DMS153 (cell line): ENCODE data around the gene TBC1D5.
"Not testable (repeated sequence)": the region's sequence is repeated elsewhere in the genome, so short reads cannot be mapped to it uniquely, and the experiment has no call there.

ENCODE experiments used
- DNase-seq: peaks from one replicate; lab custom pipeline; 2025; lab: John Stamatoyannopoulos, UW

The TBC1D5 gene

GRCh38 chr3:17742102-17742879 lies at the start of gene TBC1D5:
Gene TBC1D5 (minus strand): TSS chr3:17742631. CDS start chr3:17508570, 234,061 bp downstream.
- peak; percentile 87 for DNase-seq

DNA sequence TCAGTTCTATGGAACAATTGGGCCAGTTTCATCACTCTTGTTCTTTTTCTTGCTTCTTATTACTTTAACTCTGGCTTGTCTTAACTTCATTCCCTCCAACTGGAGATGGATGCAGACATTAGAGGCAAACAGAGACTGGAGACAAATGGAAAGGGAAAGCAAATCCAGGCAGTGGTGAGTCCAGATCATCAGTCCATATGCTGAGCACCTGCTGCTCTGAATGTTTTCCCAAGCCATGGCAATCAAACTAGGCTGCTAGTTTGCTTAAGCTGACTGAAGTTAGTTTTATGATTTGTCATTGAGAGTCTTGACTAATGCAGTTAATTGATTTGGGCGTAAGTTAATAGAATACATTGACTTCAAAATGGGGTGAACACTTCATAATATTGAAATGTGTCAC lies 41.0 kb upstream of the TBC1D5 start:
- DNase-seq: no peak

- DNase-seq: no peak
These were observed 40.3 kb upstream of the TBC1D5 start for GRCh38 chr3:17782751-17783150.

DNA sequence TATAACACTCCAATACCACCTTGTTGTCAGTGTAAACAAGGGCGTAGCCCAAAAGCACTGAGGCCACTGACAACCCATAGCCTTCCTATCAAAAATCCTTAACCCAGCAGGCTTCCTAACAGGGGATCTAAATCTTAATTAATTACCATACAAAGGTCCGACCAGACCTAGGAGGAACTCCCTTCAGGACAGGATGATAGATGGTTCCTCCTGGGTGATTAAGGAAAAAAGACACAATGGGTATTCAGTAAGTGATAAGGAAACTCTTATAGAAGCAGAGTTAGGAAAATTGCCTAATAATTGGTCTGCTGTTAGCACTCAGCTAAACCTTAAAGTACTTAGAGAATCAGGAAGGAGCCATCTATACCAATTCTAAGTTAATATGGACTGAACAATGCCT lies 37.9 kb upstream of the TBC1D5 start:
- not testable (repeated sequence) for DNase-seq

DNA sequence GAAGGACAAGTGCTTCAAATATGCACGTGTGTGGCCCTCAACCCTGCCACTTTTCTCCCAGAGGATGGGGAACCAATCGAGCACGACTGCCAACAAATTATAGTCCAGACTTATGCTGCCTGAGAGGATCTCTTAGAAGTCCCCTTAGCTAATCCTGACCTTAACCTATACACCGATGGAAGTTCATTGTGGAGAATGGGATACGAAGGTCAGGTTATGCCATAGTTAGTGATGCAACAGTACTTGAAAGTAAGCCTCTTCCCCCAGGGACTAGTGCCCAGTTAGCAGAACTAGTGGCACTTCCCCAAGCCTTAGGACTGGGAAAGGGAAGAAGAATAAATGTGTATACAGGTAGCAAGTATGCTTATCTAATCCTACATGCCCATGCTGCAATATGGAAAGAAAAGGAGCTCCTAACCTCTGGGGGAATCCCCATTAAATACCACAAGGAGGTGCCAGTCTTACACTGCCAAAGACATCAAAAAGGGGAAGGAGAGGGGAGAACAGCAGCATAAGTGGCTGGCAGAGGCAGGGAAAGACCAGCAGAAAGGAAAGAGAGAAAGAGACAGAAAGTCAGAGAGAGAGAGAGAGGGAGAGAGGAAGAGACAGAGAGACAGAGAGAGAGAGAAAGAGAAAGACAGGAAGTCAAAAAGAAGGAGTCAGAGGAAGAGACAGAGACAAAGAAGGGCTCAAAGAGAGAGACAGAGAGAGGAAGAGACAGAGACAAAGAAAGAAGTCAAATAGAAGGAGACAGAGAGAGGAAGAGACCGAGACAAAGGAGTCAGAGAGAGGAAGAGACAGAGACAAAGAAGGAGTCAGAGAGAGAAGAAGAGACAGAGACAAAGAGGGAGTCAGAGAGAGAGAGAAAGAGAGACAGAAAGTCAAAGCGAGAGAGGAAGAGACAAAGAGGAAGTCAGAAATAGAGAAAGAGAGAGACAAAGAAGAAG lies 37.1 kb upstream of the TBC1D5 start:
- not testable (repeated sequence) for DNase-seq

- not testable (repeated sequence) for DNase-seq
These were observed 34.9 kb upstream of the TBC1D5 start for GRCh38 chr3:17777326-17777725.

DNA sequence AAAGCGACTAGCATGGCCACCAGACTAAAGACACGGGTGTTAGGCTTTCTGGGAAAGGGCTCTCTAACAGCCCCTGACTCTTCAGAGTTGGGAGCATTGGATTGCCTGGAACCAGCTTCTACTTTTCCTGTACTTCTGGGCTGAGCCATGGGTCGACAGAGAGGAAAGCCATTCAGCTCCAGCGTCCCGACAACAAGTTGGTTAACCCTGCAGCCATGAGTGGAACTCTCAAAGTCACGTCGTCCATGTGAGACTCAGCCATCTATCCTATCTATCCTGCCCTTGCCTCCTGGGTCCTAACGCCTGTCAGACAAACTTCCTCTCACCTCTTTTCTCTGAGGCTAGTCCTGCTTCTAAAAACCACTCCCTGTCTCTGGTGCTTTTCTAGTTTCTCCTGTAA lies 32.6 kb upstream of the TBC1D5 start:
- no peak for DNase-seq

- DNase-seq: not testable (repeated sequence)
These were observed 31.9 kb upstream of the TBC1D5 start for GRCh38 chr3:17774180-17774910.

GRCh38 chr3:17772556-17772955 lies 30.1 kb upstream of the TBC1D5 start:
- DNase-seq: no peak

- no peak for DNase-seq
These were observed 29.0 kb upstream of the TBC1D5 start for GRCh38 chr3:17771177-17772017.

GRCh38 chr3:17770682-17771081 lies 28.3 kb upstream of the TBC1D5 start:
- no peak for DNase-seq

- DNase-seq: no peak
These were observed 23.5 kb upstream of the TBC1D5 start for GRCh38 chr3:17765819-17766472.

DNA sequence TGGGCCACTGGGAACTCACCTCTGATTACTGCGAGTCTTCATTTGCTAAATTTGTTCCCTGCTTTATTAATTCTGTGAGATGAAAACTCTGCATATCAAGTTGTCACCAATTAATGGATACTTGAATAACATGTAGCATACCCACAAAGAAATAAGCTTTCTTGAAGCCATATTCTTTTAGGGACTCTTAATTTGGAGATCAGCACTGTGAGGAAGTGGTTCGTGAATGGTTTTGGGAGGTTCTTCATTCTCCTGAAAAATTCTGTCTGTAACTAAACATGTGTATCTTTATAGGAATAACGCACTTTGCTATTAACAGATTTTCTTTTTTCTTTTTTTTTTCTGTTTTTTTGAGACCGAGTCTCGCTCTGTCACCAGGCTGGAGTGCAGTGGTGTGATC lies 19.1 kb upstream of the TBC1D5 start:
- no peak for DNase-seq

- no peak for DNase-seq
These were observed 17.5 kb upstream of the TBC1D5 start for GRCh38 chr3:17759901-17760300.

GRCh38 chr3:17755836-17756235 lies 13.4 kb upstream of the TBC1D5 start:
- no peak for DNase-seq

- no peak for DNase-seq
These were observed 11.2 kb upstream of the TBC1D5 start for GRCh38 chr3:17753632-17753992.

GRCh38 chr3:17752876-17753631 lies 10.6 kb upstream of the TBC1D5 start:
- DNase-seq: no peak

DNA sequence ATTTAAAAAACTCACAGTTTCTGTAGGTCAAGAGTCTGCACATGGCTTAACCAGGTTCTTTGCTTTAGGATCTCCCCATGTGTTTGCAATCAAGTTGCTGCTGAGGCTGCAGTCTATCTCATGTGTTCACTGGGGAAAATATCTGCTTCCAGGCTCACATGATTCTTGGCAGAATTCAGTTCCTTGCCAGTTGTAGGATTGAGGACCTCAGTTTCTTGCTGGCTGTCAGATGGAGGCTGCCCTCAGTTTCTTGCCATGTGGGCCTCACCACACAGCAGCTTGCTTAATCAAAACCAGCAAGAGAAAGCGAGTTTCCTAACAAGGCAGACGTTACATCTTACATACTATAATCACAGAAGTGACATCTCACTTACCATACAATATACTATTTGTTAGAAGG lies 10.0 kb upstream of the TBC1D5 start:
- DNase-seq: no peak

- no peak for DNase-seq
These were observed 7.4 kb upstream of the TBC1D5 start for GRCh38 chr3:17749705-17750293.

DNA sequence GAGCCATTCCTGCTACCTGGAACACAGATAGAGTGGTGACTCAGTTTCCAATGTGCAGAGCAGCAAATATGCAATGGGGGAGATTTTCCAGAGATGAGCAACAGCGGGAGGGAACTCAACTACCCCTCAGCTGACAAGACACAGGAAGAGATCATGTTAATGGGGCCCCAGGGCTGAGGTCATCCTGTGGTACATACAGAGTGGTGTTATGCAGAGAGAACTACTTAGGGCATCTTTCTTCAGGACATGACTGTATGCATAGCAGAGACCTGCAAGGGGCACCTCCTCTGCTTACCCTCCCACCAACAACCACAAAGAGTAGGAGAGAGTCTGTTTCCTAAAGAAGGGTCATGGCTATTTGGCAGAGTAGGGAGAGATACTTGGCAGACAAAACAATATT lies 6.8 kb upstream of the TBC1D5 start:
- no peak for DNase-seq
